HepG2 (cell line): ENCODE results near the gene ALKBH4. TPM values are rescaled to one million over a fixed set of nuclear protein-coding genes. Genes with fewer than 3 reads are reported as not detected.

Experiments used
- AHDC1 ChIP-seq: sonication (generic); formaldehyde crosslinking; IDR thresholded peaks from 2 replicates; pipeline ENCODE4 v1.5.1; 2020; ENCODE audit warnings: mild to moderate bottlenecking, missing genetic modification reagents, borderline replicate concordance
- ERF ChIP-seq: IDR thresholded peaks from 2 replicates; pipeline ENCODE4 v1.6.1; 2018; ENCODE audit warnings: missing biosample characterization, missing genetic modification reagents
- GABPB1 ChIP-seq: IDR thresholded peaks from 2 replicates; pipeline ENCODE4 v1.6.1; 2016; ENCODE audit warnings: mild to moderate bottlenecking, missing genetic modification reagents, moderate library complexity, missing compliant biosample characterization
- HNRNPH1 ChIP-seq: fragments of 200-400 bp; formaldehyde crosslinking; optimal IDR thresholded peaks from 2 replicates; pipeline ENCODE3; 2017; ENCODE audit warnings: mild to moderate bottlenecking, low read depth, low read length
- HOMEZ ChIP-seq: IDR thresholded peaks from 2 replicates; pipeline ENCODE4 v1.6.1; 2016; ENCODE audit warnings: low read depth
- KAT7 ChIP-seq: IDR thresholded peaks from 2 replicates; pipeline ENCODE4 v1.6.1; 2018; ENCODE audit warnings: borderline replicate concordance, missing compliant biosample characterization
- MAX ChIP-seq: IDR thresholded peaks from 2 replicates; pipeline ENCODE4 v1.6.1; 2012; ENCODE audit warnings: inconsistent platforms
- MEIS2 ChIP-seq: sonication (generic); formaldehyde crosslinking; IDR thresholded peaks from 2 replicates; pipeline ENCODE4 v1.9.0; 2021; ENCODE audit warnings: mild to moderate bottlenecking, missing genetic modification reagents
- MTA1 ChIP-seq: sonication (generic); formaldehyde crosslinking; IDR thresholded peaks from 2 replicates; pipeline ENCODE4 v1.4.0; 2020; ENCODE audit warnings: missing genetic modification reagents, mild to moderate bottlenecking, borderline replicate concordance
- NR3C1 ChIP-seq: sonication (generic); formaldehyde crosslinking; IDR thresholded peaks from 2 replicates; pipeline ENCODE4 v1.4.0; 2020; ENCODE audit warnings: missing genetic modification reagents
- TBX3 ChIP-seq: fragments of 450-650 bp; IDR thresholded peaks from 2 replicates; pipeline ENCODE4 v1.6.1; 2017; ENCODE audit warnings: antibody characterized with exemption, mild to moderate bottlenecking, inconsistent platforms, borderline replicate concordance
- ZNF142 ChIP-seq: sonication (generic); formaldehyde crosslinking; IDR thresholded peaks from 2 replicates; pipeline ENCODE4 v1.4.0; 2020; ENCODE audit warnings: missing genetic modification reagents
- ZNF224 ChIP-seq: sonication (generic); formaldehyde crosslinking; IDR thresholded peaks from 2 replicates; pipeline ENCODE4 v1.5.0; 2020; ENCODE audit warnings: mild to moderate bottlenecking, missing genetic modification reagents
- ZNF570 ChIP-seq: sonication (generic); formaldehyde crosslinking; IDR thresholded peaks from 2 replicates; pipeline ENCODE4 v1.4.0; 2020; ENCODE audit warnings: mild to moderate bottlenecking, missing genetic modification reagents, borderline replicate concordance
- ZNF740 ChIP-seq: sonication (generic); formaldehyde crosslinking; IDR thresholded peaks from 2 replicates; pipeline ENCODE4 v1.4.0; 2020; ENCODE audit warnings: missing genetic modification reagents
- polyA plus RNA-seq, 8 experiments: library from polyadenylated mRNA; depleted of rRNA in 3 of 8; stranded (reverse) in 7 of 8; unstranded in 1 of 8; fragments of >200 nt; fragmentation: Illumina TruSeq in 4 of 8; extraction: Trizol in 4 of 8; gene quantifications; 2 replicates each; pipeline versions ENCODE4 v1.2.1 to v1.2.3, GENCODE V29; 2011 to 2016; ENCODE audit warnings: low read depth in 4 of 8, missing spikeins in 1 of 8, mixed read lengths in 1 of 8; ENCODE audit not compliant: insufficient read depth in 1 of 8
- total RNA-seq, 5 experiments: library from RNA; depleted of rRNA; stranded (reverse); fragments of >200 nt; fragmentation: Illumina TruSeq; extraction: Trizol; gene quantifications; 2 replicates each; pipeline ENCODE4 v1.2.3, GENCODE V29; 2016; ENCODE audit warnings: low read depth in 1 of 5

The ALKBH4 gene
- total and polyA plus RNA-seq, 2 of the 13 experiments (the other 11 are each of a cell fraction or from before 2014, with no cell fraction given) = 2.6 to 8.8 TPM

- TF ChIP-seq HNRNPH1 (no peak), ZNF570 (CRISPR knock-in tag) (no peak), MAX (0 out of 2 replicates have a peak, but pooled peaks have one; percentile 48), KAT7 (no peak), ZNF224 (no peak), AHDC1 (CRISPR knock-in tag) (no peak), TBX3 (no peak), MTA1 (CRISPR knock-in tag) (peak; percentile 34; the same call in 1 of the 2 replicates), HOMEZ (CRISPR knock-in tag) (0 out of 2 replicates have a peak, but pooled peaks have one; percentile 18), ZNF740 (CRISPR knock-in tag) (no peak; the same call in 1 of the 2 replicates), ERF (CRISPR knock-in tag) (peak; percentile 38; the same call in 1 of the 2 replicates), NR3C1 (no peak), ZNF142 (CRISPR knock-in tag) (no peak), MEIS2 (0 out of 2 replicates have a peak, but pooled peaks have one; percentile 54), GABPB1 (CRISPR knock-in tag) (peak; percentile 42; the same call in 1 of the 2 replicates)
Measured at GRCh38 chr7:102451371-102452054, 13.2 kb downstream of the ALKBH4 start (continued).
